ENCODE data around the gene TRIM62. TPM values are rescaled to one million over a fixed set of nuclear protein-coding genes. Genes with fewer than 3 reads are reported as not detected.

TRIM62 gene
- 1.4 and 2.1 TPM in 2 replicates for total RNA-seq

DNA sequence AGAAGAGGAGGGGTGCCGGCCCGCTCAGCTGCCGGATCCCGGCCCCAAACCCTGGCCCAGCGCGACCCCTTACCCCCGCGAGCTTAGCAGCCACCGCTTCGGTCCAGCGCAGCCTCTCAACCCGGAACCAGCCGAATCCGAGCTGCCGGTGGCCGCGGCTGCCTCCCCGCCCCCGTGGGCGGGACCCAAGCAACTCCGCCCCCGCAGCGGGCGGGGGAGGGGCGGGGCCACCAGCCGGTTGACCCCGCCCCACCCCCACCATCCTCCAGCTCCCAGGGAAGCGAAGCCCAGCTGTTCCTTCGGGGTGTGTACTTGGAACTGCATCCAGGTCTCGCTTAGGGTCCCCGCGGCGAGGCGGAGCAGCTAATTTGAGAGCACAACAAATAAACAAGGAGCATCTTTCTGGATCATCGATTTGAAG is at the start of gene TRIM62:
Gene TRIM62, minus strand, starts transcription at position 123 of the 421 bp plus-strand sequence. CDS start 611 bp downstream, outside the sequence.

Other genes starting within 250 kb of the TRIM62 start
- 10.7 and 12.1 TPM in 2 replicates for gene RNF19B, start 217.2 kb downstream of the TRIM62 start, total RNA-seq
- 69.0 and 74.4 TPM in 2 replicates for gene AK2, start 145.2 kb downstream of the TRIM62 start, total RNA-seq
- gene AZIN2, start 100.9 kb downstream of the TRIM62 start, total RNA-seq = 0.54 and 2.3 TPM in 2 replicates
- gene ZNF362, start 74.4 kb upstream of the TRIM62 start, total RNA-seq = 6.3 and 7.2 TPM in 2 replicates
- gene A3GALT2, start 139.1 kb upstream of the TRIM62 start, total RNA-seq = 0.09 TPM in 1 of 2 replicates, not detected in the other
- gene PHC2, start 249.1 kb upstream of the TRIM62 start, total RNA-seq = 74.0 and 110 TPM in 2 replicates

All from dermis lymphatic vessel endothelial cell (primary cell).